Stomach (tissue), 4 donors: ENCODE measurements around the gene TRIP4.

Source experiments
- CTCF ChIP-seq, 7 experiments: fragments of 450-650 bp in 4 of 7; fragments of 200-600 bp in 3 of 7; sonication (generic) in 3 of 7; IDR thresholded peaks; one replicate each; pipeline ENCODE4 v1.5.1; 2016 to 2019; ENCODE audit warnings: antibody characterized with exemption in 7 of 7, control low read depth in 2 of 7, mild to moderate bottlenecking in 1 of 7
- POLR2A ChIP-seq, 4 donors: fragments of 450-650 bp; IDR thresholded peaks; one replicate each; pipeline ENCODE4 v1.6.1; 2016; ENCODE audit warnings: antibody characterized with exemption in 4 of 4, control low read depth in 2 of 4, mild to moderate bottlenecking in 1 of 4, moderate library complexity in 1 of 4

GRCh38 chr15:64400583-64400982 lies 12.9 kb downstream of the TRIP4 start:
- TF ChIP-seq CTCF (IDR thresholded peaks at IDR 0.05) (no peak), POLR2A (IDR thresholded peaks at IDR 0.05) (no peak)
